Stimulated activated memory B cell treated with anti-CD40 and anti-IgM and Interleukin-4, amounts not matched to agents 10 μg/mL and 1 μg/mL and 100 μg/mL, for 72 hours (primary cell): ENCODE results near the gene CHD6.

Experiments used
- ATAC-seq: fragments of 150-1000 bp; cut with Tn5 transposase; 2 replicates; pipeline ENCODE4 v1.10.0; 2021
- H3K27ac Mint-ChIP-seq: one replicate; pipeline ENCODE4 v1.8.0; 2022; ENCODE audit warnings: mild to moderate bottlenecking, mixed read lengths
- H3K27me3 Mint-ChIP-seq: one replicate; pipeline ENCODE4 v1.8.0; 2022; ENCODE audit warnings: mixed read lengths
- H3K36me3 Mint-ChIP-seq: one replicate; pipeline ENCODE4 v1.8.0; 2022; ENCODE audit warnings: mixed read lengths
- H3K4me1 Mint-ChIP-seq: one replicate; pipeline ENCODE4 v1.8.0; 2022; ENCODE audit warnings: mixed read lengths
- H3K4me3 Mint-ChIP-seq: one replicate; pipeline ENCODE4 v1.8.0; 2022; ENCODE audit warnings: mild to moderate bottlenecking, moderate library complexity, mixed read lengths
- H3K9me3 Mint-ChIP-seq: one replicate; pipeline ENCODE4 v1.8.0; 2022; ENCODE audit warnings: mixed read lengths

CHD6 gene

GRCh38 chr20:41440882-41441281 lies 177.3 kb downstream of the CHD6 start:
- no peaks in the 10 kb centered on the region for H3K9me3 Mint-ChIP-seq
- ATAC-seq: no peak
- no peak overlapping the region for H3K4me3 Mint-ChIP-seq
- H3K27me3 Mint-ChIP-seq: no peaks in the 10 kb centered on the region
- H3K27ac Mint-ChIP-seq: no peak overlapping the region
- H3K36me3 Mint-ChIP-seq: peaks cover 78% of the 10 kb centered on the region
- peaks cover 8% of the 10 kb centered on the region for H3K4me1 Mint-ChIP-seq

GRCh38 chr20:41437836-41438235 lies 180.3 kb downstream of the CHD6 start:
- no peak overlapping the region for H3K27ac Mint-ChIP-seq
- peaks cover 90% of the 10 kb centered on the region for H3K36me3 Mint-ChIP-seq
- H3K9me3 Mint-ChIP-seq: no peaks in the 10 kb centered on the region
- no peak for ATAC-seq
- peaks cover 10% of the 10 kb centered on the region for H3K4me1 Mint-ChIP-seq
- no peaks in the 10 kb centered on the region for H3K27me3 Mint-ChIP-seq
- no peak overlapping the region for H3K4me3 Mint-ChIP-seq

- Mint-ChIP-seq H3K9me3 (no peaks in the 10 kb centered on the region), H3K4me3 (no peak overlapping the region), H3K27ac (no peak overlapping the region), H3K27me3 (no peaks in the 10 kb centered on the region), H3K36me3 (peaks cover 85% of the 10 kb centered on the region), H3K4me1 (peaks cover 15% of the 10 kb centered on the region)
- no peak for ATAC-seq
Observed at GRCh38 chr20:41436679-41437078, 181.5 kb downstream of the CHD6 start.

DNA sequence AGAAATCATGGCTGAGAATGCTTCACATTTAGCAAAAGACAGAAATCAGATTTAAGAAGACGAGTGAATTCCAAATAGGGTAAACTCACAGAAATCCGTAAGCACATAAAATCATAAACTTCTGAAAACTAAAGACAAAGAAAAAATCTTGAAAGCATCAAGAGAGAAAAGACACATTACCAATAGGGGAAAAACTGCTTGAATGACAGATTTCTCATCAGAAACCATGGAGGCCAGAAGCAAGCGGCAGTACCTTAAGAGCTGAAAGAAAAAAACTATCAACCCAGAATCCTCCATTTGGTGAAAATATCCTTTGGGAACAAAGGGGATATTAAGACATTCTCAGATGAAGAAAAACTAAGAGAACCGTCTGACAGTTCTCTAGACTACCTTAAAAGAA lies 185.0 kb downstream of the CHD6 start:
- no peak overlapping the region for H3K4me3 Mint-ChIP-seq
- no peaks in the 10 kb centered on the region for H3K27me3 Mint-ChIP-seq
- ATAC-seq: no peak
- peaks cover 15% of the 10 kb centered on the region for H3K4me1 Mint-ChIP-seq
- peaks cover 68% of the 10 kb centered on the region for H3K36me3 Mint-ChIP-seq
- H3K9me3 Mint-ChIP-seq: no peaks in the 10 kb centered on the region
- H3K27ac Mint-ChIP-seq: peak overlapping the region; percentile 44

DNA sequence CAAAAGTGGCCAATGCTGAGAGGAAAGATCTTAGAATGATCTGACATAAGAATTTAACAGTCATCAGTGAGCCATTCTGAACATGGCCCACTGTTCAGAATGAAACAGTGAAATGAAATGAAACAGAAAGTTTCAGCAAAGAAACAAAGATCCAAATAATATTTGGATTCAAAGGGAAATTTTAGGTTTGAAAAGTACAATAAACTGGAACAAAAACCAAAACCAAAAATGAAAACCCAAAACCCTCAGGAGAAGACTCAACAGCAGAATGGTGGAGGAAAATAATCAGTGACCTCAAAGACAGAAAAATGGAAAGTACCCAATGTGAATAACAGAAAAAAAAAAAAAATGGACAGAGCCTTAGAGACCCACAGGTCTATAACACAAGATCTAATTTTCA lies 185.4 kb downstream of the CHD6 start:
- Mint-ChIP-seq H3K27ac (peak overlapping the region; percentile 44), H3K4me3 (no peak overlapping the region), H3K4me1 (peaks cover 15% of the 10 kb centered on the region), H3K9me3 (no peaks in the 10 kb centered on the region), H3K27me3 (no peaks in the 10 kb centered on the region), H3K36me3 (peaks cover 69% of the 10 kb centered on the region)
- ATAC-seq: no peak

- no peaks in the 10 kb centered on the region for H3K27me3 Mint-ChIP-seq
- no peak overlapping the region for H3K27ac Mint-ChIP-seq
- ATAC-seq: no peak
- H3K9me3 Mint-ChIP-seq: no peaks in the 10 kb centered on the region
- peaks cover 10% of the 10 kb centered on the region for H3K4me1 Mint-ChIP-seq
- peaks cover 71% of the 10 kb centered on the region for H3K36me3 Mint-ChIP-seq
- H3K4me3 Mint-ChIP-seq: no peak overlapping the region
Observed at GRCh38 chr20:41428285-41428684, 189.9 kb downstream of the CHD6 start.

GRCh38 chr20:41427833-41428232 lies 190.3 kb downstream of the CHD6 start:
- H3K27me3 Mint-ChIP-seq: no peaks in the 10 kb centered on the region
- peaks cover 6% of the 10 kb centered on the region for H3K4me1 Mint-ChIP-seq
- no peak overlapping the region for H3K27ac Mint-ChIP-seq
- peaks cover 71% of the 10 kb centered on the region for H3K36me3 Mint-ChIP-seq
- H3K9me3 Mint-ChIP-seq: no peaks in the 10 kb centered on the region
- no peak for ATAC-seq
- no peak overlapping the region for H3K4me3 Mint-ChIP-seq

DNA sequence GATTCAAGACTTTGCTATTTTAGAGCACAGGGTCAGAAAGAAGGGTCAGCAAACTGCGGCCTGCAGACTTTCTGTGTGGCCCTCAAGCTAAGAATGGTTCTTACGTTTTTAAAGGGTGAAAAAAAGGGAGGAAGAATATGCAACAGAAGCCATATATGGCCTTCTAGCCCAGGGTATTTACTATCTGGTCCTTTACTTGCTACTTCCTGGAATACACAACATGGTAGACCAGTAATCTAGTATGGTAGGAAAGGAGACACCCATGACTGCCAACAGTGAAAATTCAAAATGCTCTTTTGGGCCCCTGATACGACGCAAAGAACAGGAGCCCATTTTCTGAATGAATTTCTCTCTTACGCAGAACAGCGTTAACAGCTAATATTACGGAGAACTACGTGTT lies 191.2 kb downstream of the CHD6 start:
- no peak overlapping the region for H3K27ac Mint-ChIP-seq
- H3K4me1 Mint-ChIP-seq: no peaks in the 10 kb centered on the region
- no peaks in the 10 kb centered on the region for H3K27me3 Mint-ChIP-seq
- H3K36me3 Mint-ChIP-seq: peaks cover 73% of the 10 kb centered on the region
- ATAC-seq: no peak
- H3K9me3 Mint-ChIP-seq: no peaks in the 10 kb centered on the region
- no peak overlapping the region for H3K4me3 Mint-ChIP-seq

- Mint-ChIP-seq H3K4me1 (no peaks in the 10 kb centered on the region), H3K27me3 (no peaks in the 10 kb centered on the region), H3K36me3 (peaks cover 80% of the 10 kb centered on the region), H3K27ac (no peak overlapping the region), H3K9me3 (no peaks in the 10 kb centered on the region), H3K4me3 (no peak overlapping the region)
- ATAC-seq: no peak
Observed at GRCh38 chr20:41426086-41426830, 191.9 kb downstream of the CHD6 start.

- no peak for ATAC-seq
- Mint-ChIP-seq H3K4me3 (no peak overlapping the region), H3K4me1 (no peaks in the 10 kb centered on the region), H3K36me3 (peaks cover 87% of the 10 kb centered on the region), H3K27me3 (no peaks in the 10 kb centered on the region), H3K27ac (no peak overlapping the region), H3K9me3 (no peaks in the 10 kb centered on the region)
Observed at GRCh38 chr20:41425180-41425884, 192.8 kb downstream of the CHD6 start.

DNA sequence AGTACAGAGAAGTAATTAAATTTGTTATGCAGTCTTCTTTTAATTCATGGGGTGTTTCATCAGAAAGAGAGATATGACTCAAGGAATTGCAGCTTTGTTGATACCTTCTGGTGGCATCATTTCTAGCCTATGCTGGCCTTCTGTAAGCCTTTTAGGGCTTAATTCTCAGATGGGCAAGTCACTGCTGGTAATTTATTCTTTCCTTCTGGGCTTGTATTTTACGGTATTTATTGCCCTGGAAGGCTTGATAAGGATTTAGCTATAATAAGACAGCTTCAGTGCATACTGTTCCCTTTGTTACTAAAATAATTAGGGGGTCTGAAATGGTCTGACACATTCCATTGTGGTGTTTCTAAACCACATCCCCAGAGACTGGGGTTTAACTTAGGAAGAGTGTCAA lies 193.6 kb downstream of the CHD6 start:
- no peak overlapping the region for H3K4me3 Mint-ChIP-seq
- H3K36me3 Mint-ChIP-seq: peaks cover 89% of the 10 kb centered on the region
- H3K9me3 Mint-ChIP-seq: no peaks in the 10 kb centered on the region
- ATAC-seq: no peak
- no peaks in the 10 kb centered on the region for H3K4me1 Mint-ChIP-seq
- H3K27ac Mint-ChIP-seq: no peak overlapping the region
- H3K27me3 Mint-ChIP-seq: no peaks in the 10 kb centered on the region

GRCh38 chr20:41424011-41424410 lies 194.2 kb downstream of the CHD6 start:
- Mint-ChIP-seq H3K4me3 (no peak overlapping the region), H3K9me3 (no peaks in the 10 kb centered on the region), H3K27ac (no peak overlapping the region), H3K4me1 (no peaks in the 10 kb centered on the region), H3K27me3 (no peaks in the 10 kb centered on the region), H3K36me3 (peaks cover 90% of the 10 kb centered on the region)
- ATAC-seq: no peak

- Mint-ChIP-seq H3K4me1 (no peaks in the 10 kb centered on the region), H3K27me3 (no peaks in the 10 kb centered on the region), H3K27ac (no peak overlapping the region), H3K4me3 (no peak overlapping the region), H3K36me3 (peaks cover 87% of the 10 kb centered on the region), H3K9me3 (no peaks in the 10 kb centered on the region)
- ATAC-seq: no peak
Observed at GRCh38 chr20:41422953-41423352, 195.2 kb downstream of the CHD6 start.

DNA sequence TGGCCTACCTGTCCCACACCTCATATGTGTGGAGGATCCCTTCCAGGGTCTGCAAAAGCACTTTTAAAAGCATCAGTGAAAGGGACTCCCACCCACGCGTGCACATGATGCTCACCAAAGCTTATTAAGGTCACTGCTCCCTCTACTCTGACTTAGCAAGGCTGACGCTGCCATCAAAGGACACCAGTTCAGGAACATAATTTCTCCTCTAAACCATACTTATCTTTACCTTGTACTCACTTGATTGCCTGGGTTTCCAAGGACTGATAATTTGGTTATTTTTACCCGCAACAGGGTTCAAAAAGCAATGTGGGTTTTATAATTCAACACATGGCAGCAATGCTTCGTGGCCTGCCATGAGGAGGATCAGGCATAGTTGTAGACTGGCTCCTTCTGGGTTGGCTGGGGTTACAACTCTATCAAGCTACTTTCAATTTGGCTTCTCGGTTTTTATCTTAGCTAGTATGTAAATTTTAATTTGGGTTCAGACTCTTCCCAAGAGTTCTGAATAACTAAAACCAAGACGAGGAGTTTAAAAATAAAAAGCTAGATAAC lies 199.4 kb downstream of the CHD6 start:
- peaks cover 78% of the 10 kb centered on the region for H3K36me3 Mint-ChIP-seq
- no peak for ATAC-seq
- no peaks in the 10 kb centered on the region for H3K4me1 Mint-ChIP-seq

GRCh38 chr20:41418031-41418430 lies 200.1 kb downstream of the CHD6 start:
- Mint-ChIP-seq H3K27ac (no peak overlapping the region), H3K9me3 (no peaks in the 10 kb centered on the region), H3K27me3 (no peaks in the 10 kb centered on the region), H3K36me3 (peaks cover 75% of the 10 kb centered on the region), H3K4me1 (no peaks in the 10 kb centered on the region), H3K4me3 (no peak overlapping the region)
- no peak for ATAC-seq

More for the DNA sequence above, 199.4 kb downstream of the CHD6 start:
- no peak overlapping the region for H3K27ac Mint-ChIP-seq
- H3K4me3 Mint-ChIP-seq: no peak overlapping the region
- H3K27me3 Mint-ChIP-seq: no peaks in the 10 kb centered on the region
- H3K9me3 Mint-ChIP-seq: no peaks in the 10 kb centered on the region

GRCh38 chr20:41415191-41415590 lies 203.0 kb downstream of the CHD6 start:
- peaks cover 68% of the 10 kb centered on the region for H3K36me3 Mint-ChIP-seq
- no peaks in the 10 kb centered on the region for H3K4me1 Mint-ChIP-seq
- no peak overlapping the region for H3K27ac Mint-ChIP-seq
- ATAC-seq: no peak
- no peaks in the 10 kb centered on the region for H3K27me3 Mint-ChIP-seq
- no peak overlapping the region for H3K4me3 Mint-ChIP-seq
- H3K9me3 Mint-ChIP-seq: no peaks in the 10 kb centered on the region
